ENCODE measurements around the gene ABCC3.

The ABCC3 gene, protein sequence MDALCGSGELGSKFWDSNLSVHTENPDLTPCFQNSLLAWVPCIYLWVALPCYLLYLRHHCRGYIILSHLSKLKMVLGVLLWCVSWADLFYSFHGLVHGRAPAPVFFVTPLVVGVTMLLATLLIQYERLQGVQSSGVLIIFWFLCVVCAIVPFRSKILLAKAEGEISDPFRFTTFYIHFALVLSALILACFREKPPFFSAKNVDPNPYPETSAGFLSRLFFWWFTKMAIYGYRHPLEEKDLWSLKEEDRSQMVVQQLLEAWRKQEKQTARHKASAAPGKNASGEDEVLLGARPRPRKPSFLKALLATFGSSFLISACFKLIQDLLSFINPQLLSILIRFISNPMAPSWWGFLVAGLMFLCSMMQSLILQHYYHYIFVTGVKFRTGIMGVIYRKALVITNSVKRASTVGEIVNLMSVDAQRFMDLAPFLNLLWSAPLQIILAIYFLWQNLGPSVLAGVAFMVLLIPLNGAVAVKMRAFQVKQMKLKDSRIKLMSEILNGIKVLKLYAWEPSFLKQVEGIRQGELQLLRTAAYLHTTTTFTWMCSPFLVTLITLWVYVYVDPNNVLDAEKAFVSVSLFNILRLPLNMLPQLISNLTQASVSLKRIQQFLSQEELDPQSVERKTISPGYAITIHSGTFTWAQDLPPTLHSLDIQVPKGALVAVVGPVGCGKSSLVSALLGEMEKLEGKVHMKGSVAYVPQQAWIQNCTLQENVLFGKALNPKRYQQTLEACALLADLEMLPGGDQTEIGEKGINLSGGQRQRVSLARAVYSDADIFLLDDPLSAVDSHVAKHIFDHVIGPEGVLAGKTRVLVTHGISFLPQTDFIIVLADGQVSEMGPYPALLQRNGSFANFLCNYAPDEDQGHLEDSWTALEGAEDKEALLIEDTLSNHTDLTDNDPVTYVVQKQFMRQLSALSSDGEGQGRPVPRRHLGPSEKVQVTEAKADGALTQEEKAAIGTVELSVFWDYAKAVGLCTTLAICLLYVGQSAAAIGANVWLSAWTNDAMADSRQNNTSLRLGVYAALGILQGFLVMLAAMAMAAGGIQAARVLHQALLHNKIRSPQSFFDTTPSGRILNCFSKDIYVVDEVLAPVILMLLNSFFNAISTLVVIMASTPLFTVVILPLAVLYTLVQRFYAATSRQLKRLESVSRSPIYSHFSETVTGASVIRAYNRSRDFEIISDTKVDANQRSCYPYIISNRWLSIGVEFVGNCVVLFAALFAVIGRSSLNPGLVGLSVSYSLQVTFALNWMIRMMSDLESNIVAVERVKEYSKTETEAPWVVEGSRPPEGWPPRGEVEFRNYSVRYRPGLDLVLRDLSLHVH (N-terminal part only)

DNA sequence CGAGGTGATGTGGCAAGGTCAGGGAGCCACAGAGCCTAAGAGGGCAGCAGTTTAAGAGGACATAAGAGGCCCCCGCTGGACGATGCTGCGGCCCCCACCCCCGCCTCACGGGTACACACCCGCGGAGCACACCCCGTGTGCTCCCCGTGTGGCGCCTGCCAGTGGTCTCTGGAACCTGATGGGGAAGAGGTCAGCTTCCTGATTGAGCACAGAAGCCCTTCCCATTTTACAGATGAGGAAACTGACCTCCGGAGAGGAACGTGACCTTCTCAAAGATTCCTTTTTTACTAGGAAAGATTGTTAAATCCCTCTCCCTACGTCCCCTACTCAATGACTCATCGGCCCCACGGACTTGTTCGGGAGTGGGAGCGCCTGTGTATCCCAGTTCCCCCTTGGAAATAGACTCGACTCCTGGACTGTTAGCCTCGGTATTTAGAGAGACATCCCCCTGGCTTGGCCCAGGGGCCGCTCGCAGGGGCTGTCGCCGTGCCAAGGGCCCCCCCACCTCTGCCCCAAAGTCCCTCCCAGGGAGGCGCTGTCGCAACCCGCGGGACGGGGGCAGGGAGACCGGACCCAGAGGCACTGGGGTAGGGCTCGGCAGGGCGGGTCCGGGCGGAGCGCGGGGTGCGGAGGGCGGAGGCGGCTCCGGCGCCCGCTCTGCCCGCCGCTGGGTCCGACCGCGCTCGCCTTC is at the start of gene ABCC3:
TSS of gene ABCC3 (plus strand) at position 658 of the 691 bp plus-strand sequence. CDS start 56 bp downstream, outside the sequence.
- TF ChIP-seq GATA3 (IDR thresholded peaks at IDR 0.05; ENCODE audit: low read depth, low read length) (no peak), GATA2 (IDR thresholded peaks at IDR 0.05; ENCODE audit: low read depth, low read length) (no peak)

DNA sequence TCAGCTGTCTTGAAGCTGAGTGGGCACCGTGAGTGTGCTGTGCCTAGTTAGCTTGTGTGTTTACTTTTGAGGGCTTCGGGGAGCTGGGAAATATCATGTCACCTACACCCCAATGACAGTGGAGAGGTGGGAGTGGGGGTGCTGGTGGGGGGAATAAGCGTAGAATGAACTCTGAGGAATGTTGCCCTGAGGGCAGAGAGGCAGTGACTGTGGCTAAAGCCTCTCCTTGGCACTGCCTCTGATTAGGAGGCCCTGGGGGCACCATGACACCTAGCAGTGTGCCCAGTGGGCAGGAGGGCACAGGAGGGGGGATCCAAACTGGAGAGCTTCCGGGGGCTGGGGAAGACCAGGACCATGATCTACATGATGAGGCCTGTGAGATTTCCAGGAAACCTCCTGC is 49.3 kb upstream of the ABCC3 start:
- TF ChIP-seq GATA3 (IDR thresholded peaks at IDR 0.05; ENCODE audit: low read depth, low read length) (no peak), GATA2 (IDR thresholded peaks at IDR 0.05; ENCODE audit: low read depth, low read length) (no peak)

DNA sequence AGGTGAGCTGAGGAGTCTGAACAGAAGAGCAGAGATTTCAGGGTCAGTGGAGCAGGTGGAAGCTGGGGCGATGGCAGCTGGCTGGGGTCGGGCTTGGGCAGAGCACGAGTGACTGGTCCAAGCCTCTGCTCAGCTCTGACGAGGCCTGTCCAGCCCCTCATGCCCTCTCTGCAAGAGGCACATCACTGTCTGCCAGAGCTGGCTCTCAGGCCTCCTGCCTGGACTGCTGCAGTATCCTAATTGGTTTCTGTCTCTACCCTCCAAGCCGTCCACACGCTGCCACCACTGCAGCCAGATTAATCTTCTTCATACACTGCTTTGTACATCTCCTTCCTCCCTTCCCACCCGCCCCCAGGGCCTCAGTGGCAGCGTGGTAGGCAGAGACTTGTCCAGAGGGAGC is 48.8 kb upstream of the ABCC3 start:
- TF ChIP-seq GATA3 (IDR thresholded peaks at IDR 0.05; ENCODE audit: low read depth, low read length) (no peak), GATA2 (IDR thresholded peaks at IDR 0.05; ENCODE audit: low read depth, low read length) (no peak)

DNA sequence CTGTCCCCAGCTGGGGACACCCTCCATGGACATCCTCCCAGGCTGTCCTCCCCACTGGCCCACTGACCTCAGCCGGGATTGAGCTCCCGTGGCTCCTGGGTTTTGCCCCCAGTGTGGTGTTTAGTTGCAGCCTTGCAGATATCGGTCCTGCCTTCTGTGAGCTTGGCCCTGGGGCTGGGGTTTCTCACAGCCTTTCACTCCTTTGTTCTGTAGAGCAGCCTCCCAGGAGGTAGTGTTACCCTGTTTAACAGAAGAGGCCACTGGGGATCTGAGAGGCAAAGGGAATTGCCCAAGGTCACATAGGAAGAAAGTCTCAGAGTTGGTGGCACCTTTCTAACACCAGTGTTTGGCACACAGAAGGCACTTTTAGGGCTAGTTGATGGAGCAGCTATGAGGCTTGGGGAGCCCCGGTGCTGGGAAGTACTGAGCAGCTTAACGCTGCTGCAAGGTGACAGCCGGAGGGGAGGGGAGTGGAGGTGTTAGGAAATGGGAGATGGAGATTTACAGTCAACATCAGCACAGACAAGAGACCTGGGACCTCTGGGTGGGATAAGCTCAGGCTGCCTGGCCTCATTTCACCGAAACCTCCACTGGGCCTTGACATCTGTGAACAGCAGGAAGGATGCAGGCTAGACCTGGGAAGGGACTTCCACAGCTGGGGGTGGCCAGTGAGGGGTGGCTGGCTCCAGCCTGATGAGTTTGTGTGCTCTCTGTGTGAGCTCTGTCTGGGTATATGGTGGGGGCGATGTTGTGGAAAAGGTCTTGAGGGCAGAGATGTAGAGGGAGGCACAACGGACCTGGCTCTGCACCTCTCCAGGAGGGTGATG is 48.0 kb upstream of the ABCC3 start:
- TF ChIP-seq GATA2 (IDR thresholded peaks at IDR 0.05; ENCODE audit: low read depth, low read length) (no peak), GATA3 (IDR thresholded peaks at IDR 0.05; ENCODE audit: low read depth, low read length) (no peak)

DNA sequence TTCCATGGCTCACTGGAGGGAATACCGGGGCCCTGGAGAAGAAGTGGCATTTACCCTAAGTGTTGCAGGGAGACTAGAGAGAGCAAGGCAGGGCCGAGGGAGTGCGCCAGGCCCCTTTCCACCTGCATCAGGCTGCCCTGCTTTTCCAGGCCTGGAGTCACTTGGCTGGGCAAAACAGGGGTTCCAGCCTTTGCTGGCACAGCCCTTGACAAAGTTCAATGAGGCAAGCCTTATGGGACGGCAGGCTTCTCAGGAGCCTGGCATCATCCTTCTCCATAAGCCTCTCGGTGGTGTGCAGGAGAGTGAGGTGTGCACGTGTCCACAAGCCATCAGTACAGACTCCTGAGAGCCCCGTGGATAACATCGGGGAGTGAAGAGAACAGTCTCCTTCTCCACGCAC is 47.1 kb upstream of the ABCC3 start:
- TF ChIP-seq GATA3 (IDR thresholded peaks at IDR 0.05; ENCODE audit: low read depth, low read length) (no peak), GATA2 (IDR thresholded peaks at IDR 0.05; ENCODE audit: low read depth, low read length) (no peak)

DNA sequence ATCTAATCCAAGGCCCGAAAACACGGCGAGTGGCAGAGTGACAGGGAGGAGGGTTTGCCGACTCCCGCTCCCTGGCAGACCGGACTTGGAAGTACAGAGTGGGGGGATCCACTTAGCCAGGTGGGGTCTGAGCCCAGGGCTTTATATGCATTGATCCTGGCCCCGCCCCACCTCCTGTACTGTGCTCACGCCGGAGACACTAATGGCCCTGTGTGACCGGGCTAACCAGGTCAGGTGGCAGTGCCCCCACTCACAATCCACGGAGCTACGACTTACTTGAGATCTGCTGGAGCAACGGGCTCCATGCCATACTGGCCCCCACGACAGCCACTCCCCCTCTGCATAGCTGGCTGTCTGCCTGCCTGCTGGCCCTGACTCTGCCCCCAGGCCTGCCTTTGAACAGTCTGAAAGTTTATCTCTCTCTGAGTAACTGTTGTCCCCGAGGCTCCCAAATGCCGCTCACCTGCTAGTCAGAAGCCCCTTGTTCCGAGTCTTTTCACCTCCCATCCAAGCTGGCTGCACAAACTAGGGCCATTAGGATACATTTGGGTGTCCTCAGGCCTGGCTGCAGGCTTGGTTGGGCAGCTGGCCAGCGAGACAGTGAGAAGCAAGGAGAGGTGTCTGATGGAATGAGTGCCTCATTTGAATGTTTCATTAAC is 46.2 kb upstream of the ABCC3 start:
- TF ChIP-seq GATA2 (IDR thresholded peaks at IDR 0.05; ENCODE audit: low read depth, low read length) (no peak), GATA3 (IDR thresholded peaks at IDR 0.05; ENCODE audit: low read depth, low read length) (no peak)

DNA sequence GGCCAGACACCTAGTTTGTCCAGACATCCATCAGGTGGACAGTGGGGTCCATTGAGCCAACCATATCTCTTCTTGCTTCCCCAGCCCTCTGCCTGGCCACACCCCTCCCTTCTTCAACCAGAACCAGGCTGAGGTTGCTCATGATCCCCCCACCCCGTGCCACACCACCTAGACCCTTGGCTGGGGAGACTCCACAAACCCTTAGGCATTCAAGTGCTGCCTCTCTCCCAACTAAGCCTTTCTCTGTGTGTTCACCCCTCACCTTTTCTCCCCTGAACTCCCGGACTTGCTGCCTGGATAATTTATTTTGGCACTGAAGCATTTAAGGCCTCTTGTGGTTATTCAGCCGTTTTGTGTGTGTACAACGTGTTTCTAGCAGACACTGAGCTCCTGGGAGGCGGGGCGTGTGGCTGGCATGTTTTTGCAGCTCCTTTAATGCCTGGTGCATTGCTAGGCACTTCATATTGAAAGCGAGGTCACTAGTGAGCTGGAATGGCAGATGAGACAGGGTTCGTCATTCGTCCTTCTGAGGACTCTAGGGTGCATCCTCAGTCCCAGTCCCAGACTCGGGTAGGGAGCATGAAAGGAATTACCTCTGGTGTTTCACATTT is 45.5 kb upstream of the ABCC3 start:
- TF ChIP-seq GATA2 (IDR thresholded peaks at IDR 0.05; ENCODE audit: low read depth, low read length) (no peak), GATA3 (IDR thresholded peaks at IDR 0.05; ENCODE audit: low read depth, low read length) (no peak)

DNA sequence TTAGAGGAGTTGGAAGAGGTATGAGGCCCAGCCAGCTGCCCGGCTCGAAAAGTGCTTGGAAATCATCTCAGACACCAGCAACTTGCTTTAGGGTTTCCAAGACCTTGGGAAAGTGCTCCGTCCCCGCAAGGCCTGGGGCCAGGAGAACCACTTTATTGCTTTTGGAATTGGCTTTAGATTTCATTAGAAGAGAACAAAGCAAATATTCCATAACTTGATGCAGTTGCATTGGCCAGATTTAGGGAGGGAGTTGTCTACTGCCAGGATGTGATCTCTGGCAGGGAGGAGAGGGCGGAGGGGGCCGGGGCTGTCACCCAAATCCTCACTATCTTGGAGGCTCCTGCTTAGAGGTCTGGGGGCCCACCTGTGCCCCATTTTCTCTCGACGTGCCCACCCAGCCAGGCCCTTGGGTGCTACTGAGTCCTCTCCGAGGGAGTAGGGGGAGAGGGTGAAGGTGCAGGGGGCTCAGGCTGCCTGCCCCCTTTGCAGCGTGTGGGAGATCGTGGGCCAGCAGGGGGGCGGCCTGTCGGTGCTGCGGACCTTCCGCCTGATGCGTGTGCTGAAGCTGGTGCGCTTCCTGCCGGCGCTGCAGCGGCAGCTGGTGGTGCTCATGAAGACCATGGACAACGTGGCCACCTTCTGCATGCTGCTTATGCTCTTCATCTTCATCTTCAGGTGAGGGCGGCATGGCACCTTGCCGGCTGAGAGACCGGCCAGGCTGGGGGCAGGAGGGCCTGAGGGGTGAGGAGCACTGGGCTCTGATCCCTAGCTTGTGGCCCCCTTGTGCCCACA is 43.5 kb upstream of the ABCC3 start:
- no peak for TF ChIP-seq GATA2 (IDR thresholded peaks at IDR 0.05; ENCODE audit: low read depth, low read length)
- no peak for TF ChIP-seq GATA3 (IDR thresholded peaks at IDR 0.05; ENCODE audit: low read depth, low read length)

DNA sequence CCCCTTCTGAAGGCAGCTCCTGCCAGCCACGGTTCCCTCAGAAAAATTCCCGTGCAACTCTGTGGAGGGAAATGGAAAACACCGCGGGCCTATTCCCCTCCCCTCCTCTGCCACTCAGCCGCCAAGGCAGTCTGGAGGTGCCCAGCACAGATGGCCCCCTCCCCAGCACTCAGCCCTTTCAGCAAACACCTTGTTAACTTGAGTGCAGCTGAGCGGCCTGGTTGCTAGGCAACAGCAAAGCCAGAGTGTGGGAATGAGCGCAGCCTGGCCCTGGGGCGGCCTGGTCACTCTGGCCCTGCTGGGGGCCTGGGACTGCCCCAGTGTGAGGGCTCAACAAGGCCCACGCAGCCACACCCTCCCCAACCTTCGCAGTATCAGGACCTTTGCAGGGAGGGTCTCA is 41.4 kb upstream of the ABCC3 start:
- TF ChIP-seq GATA3 (IDR thresholded peaks at IDR 0.05; ENCODE audit: low read depth, low read length), result no peak
- no peak; the same call in 1 of the 2 replicates for TF ChIP-seq GATA2 (IDR thresholded peaks at IDR 0.05; ENCODE audit: low read depth, low read length)

DNA sequence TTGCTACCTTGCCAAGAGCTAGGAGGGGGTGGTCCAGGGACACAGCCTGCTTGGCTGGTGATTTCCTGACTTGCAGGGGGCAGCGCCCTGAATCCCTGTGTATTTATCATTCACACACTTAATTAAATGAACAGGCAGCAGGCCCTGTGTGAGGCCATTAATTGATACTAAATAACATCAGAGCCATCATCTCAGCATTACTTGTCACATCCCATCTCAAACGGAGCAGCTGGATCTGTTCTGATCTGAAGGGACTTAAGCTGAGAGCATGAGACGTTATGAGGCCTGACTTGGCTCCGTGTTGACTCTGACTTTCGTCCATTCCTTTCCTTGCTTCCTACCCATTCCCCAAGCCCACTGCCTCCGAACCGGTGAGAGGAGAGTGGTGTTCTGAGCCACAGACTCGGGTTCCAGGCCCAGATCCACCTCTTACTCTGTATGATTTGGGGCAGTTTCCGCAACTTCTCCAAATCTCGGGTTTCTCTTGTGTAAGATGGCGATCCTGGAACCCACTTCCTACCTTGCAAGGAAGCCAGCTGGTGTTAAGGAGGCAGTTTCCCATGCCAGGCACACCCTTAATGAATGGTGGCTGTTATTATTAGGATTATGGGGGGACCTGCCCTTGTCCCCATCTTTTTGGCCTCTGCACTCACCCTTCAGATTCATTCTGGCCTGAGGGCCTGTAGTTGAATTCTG is 40.4 kb upstream of the ABCC3 start:
- TF ChIP-seq GATA3 (IDR thresholded peaks at IDR 0.05; ENCODE audit: low read depth, low read length) (no peak), GATA2 (IDR thresholded peaks at IDR 0.05; ENCODE audit: low read depth, low read length) (no peak)
